ENCODE data around the gene MAP3K13. TPM values are rescaled to one million over a fixed set of nuclear protein-coding genes. Genes with fewer than 3 reads are reported as not detected.
A peak's percentile ranks its signal among the peaks of the same experiment; 100 is the strongest.

The MAP3K13 gene
- total and polyA plus RNA-seq, 2 of the 13 experiments (the other 11 are each of a cell fraction or from before 2014, with no cell fraction given), result 24.2 to 26.5 TPM

GRCh38 chr3:185328324-185329004 lies 34.5 kb upstream of the MAP3K13 start (continued):
- TF ChIP-seq CERS6 (CRISPR knock-in tag; IDR thresholded peaks at IDR 0.05) (no peak), ZBTB3 (CRISPR knock-in tag; IDR thresholded peaks at IDR 0.05; ENCODE audit: borderline replicate concordance, low read depth) (no peak), PRPF4 (IDR thresholded peaks at IDR 0.05; ENCODE audit: low read depth, low read length, poor library complexity, severe bottlenecking) (no peak), ZSCAN20 (CRISPR knock-in tag; IDR thresholded peaks at IDR 0.05; ENCODE audit: borderline replicate concordance) (no peak; the same call in 1 of the 2 replicates), ZNF891 (CRISPR knock-in tag; IDR thresholded peaks at IDR 0.05) (no peak), RFX5 (IDR thresholded peaks at IDR 0.05; ENCODE audit: low read depth, low read length) (no peak), ZBTB8A (CRISPR knock-in tag; IDR thresholded peaks at IDR 0.05; ENCODE audit: borderline replicate concordance, low read depth) (no peak), MTA1 (CRISPR knock-in tag; IDR thresholded peaks at IDR 0.05; ENCODE audit: borderline replicate concordance) (no peak), MBD4 (IDR thresholded peaks at IDR 0.05; ENCODE audit: borderline replicate concordance, low read length) (no peak), AGO2 (optimal IDR thresholded peaks at IDR 0.05; ENCODE audit: low read depth, low read length) (no peak), SALL1 (CRISPR knock-in tag; IDR thresholded peaks at IDR 0.05) (peak; percentile 64; the same call in 1 of the 2 replicates), ZNF83 (CRISPR knock-in tag; IDR thresholded peaks at IDR 0.05; ENCODE audit: borderline replicate concordance) (no peak), ZSCAN31 (CRISPR knock-in tag; IDR thresholded peaks at IDR 0.05; ENCODE audit: low read depth) (no peak), RARG (CRISPR knock-in tag; IDR thresholded peaks at IDR 0.05; ENCODE audit: low read depth) (no peak), PAXIP1 (CRISPR knock-in tag; conservative IDR thresholded peaks at IDR 0.05) (peak; percentile 85), DRAP1 (CRISPR knock-in tag; IDR thresholded peaks at IDR 0.05) (peak; percentile 93), HNRNPK (IDR thresholded peaks at IDR 0.05; ENCODE audit: low read depth, low read length, poor library complexity, severe bottlenecking) (no peak), ZNF7 (CRISPR knock-in tag; IDR thresholded peaks at IDR 0.05) (no peak), FOSL1 (CRISPR knock-in tag; IDR thresholded peaks at IDR 0.05; ENCODE audit: borderline replicate concordance) (no peak), ZNF772 (CRISPR knock-in tag; IDR thresholded peaks at IDR 0.05) (0 out of 2 replicates have a peak, but pooled peaks have one; percentile 39), FIP1L1 (IDR thresholded peaks at IDR 0.05; ENCODE audit: borderline replicate concordance, insufficient read depth, low read depth, low read length) (no peak), AGO1 (IDR thresholded peaks at IDR 0.05; ENCODE audit: low read depth, low read length, poor library complexity, severe bottlenecking) (no peak)

Measured in HepG2 (cell line).